K562 (cell line): Measurements from ENCODE around the gene PLD1. TPM values are rescaled to one million over a fixed set of nuclear protein-coding genes. Genes with fewer than 3 reads are reported as not detected.

Source experiments
- ATF1 ChIP-seq, 2 experiments: fragments of 450-650 bp in 1 of 2; IDR thresholded peaks; 2 replicates each; pipeline ENCODE4 v1.6.1; 2016; ENCODE audit warnings: missing compliant biosample characterization in 1 of 2, missing genetic modification characterization in 1 of 2
- CBFA2T2 ChIP-seq: fragments of 450-650 bp; conservative IDR thresholded peaks from 2 replicates; pipeline ENCODE4 v1.6.1; 2017; ENCODE audit warnings: mild to moderate bottlenecking
- CBFB ChIP-seq: sonication (generic); formaldehyde crosslinking; IDR thresholded peaks from 2 replicates; pipeline ENCODE4 v1.4.0; 2020; ENCODE audit warnings: mild to moderate bottlenecking, missing genetic modification reagents
- CBX2 ChIP-seq: fragments of 200-600 bp; sonication (generic); IDR thresholded peaks from one replicate; pipeline ENCODE4 v1.6.1; 2012; ENCODE audit warnings: mild to moderate bottlenecking, low read length, inconsistent platforms; ENCODE audit not compliant: insufficient read depth, poor library complexity, severe bottlenecking
- DLX4 ChIP-seq: fragments of 250-450 bp; sonication (Bioruptor Pico); IDR thresholded peaks from 2 replicates; pipeline ENCODE4 v1.6.1; 2021; ENCODE audit warnings: mild to moderate bottlenecking
- DNMT1 ChIP-seq: fragments of 450-650 bp; IDR thresholded peaks from 2 replicates; pipeline ENCODE4 v1.6.1; 2016; ENCODE audit warnings: antibody characterized with exemption, mild to moderate bottlenecking
- ELF4 ChIP-seq: fragments of 450-650 bp; formaldehyde crosslinking; IDR thresholded peaks from 2 replicates; pipeline ENCODE4 v1.4.0; 2022; ENCODE audit warnings: missing genetic modification characterization
- ELK1 ChIP-seq: sonication (generic); formaldehyde crosslinking; IDR thresholded peaks from 2 replicates; pipeline ENCODE4 v1.8.1; 2022; ENCODE audit warnings: missing genetic modification reagents
- HDAC3 ChIP-seq: fragments of 450-650 bp; IDR thresholded peaks from 2 replicates; pipeline ENCODE4 v1.6.1; 2018; ENCODE audit warnings: borderline replicate concordance, mild to moderate bottlenecking, moderate library complexity; ENCODE audit not compliant: partially characterized antibody
- IRF1 ChIP-seq: sonication (generic); formaldehyde crosslinking; IDR thresholded peaks from 2 replicates; pipeline ENCODE4 v1.8.0; 2022; ENCODE audit warnings: missing genetic modification reagents, mild to moderate bottlenecking, borderline replicate concordance
- KLF16 ChIP-seq: IDR thresholded peaks from 2 replicates; pipeline ENCODE4 v1.6.1; 2016; ENCODE audit warnings: antibody characterized with exemption
- KLF6 ChIP-seq: fragments of 250-450 bp; sonication (Bioruptor Pico); IDR thresholded peaks from 2 replicates; pipeline ENCODE4 v1.4.0; 2020; ENCODE audit warnings: mild to moderate bottlenecking, moderate library complexity, borderline replicate concordance
- MEF2A ChIP-seq: IDR thresholded peaks from 2 replicates; pipeline ENCODE4 v1.6.1; 2011; ENCODE audit warnings: low read depth, mild to moderate bottlenecking, low read length, moderate library complexity; ENCODE audit not compliant: control insufficient read depth
- MXI1 ChIP-seq: IDR thresholded peaks from 2 replicates; pipeline ENCODE4 v1.6.1; 2011; ENCODE audit warnings: low read depth, mild to moderate bottlenecking, improper control_type of control experiment, low read length
- MYNN ChIP-seq, 2 experiments: sonication (generic); formaldehyde crosslinking in 1 of 2; IDR thresholded peaks; 2 replicates each; pipeline versions ENCODE4 v1.5.0 to v1.6.1; 2016 to 2020; ENCODE audit warnings: antibody characterized with exemption in 1 of 2, missing genetic modification reagents in 1 of 2
- NELFE ChIP-seq: IDR thresholded peaks from 2 replicates; pipeline ENCODE4 v1.6.1; 2011; ENCODE audit warnings: mild to moderate bottlenecking; ENCODE audit not compliant: insufficient read depth, insufficient read length
- SIX5 ChIP-seq, 2 experiments: IDR thresholded peaks; 2 replicates each; pipeline ENCODE4 v1.6.1; 2011; ENCODE audit warnings: low read length in 2 of 2, borderline replicate concordance in 1 of 2, low read depth in 1 of 2, mild to moderate bottlenecking in 1 of 2, moderate library complexity in 1 of 2; ENCODE audit not compliant: insufficient read depth in 1 of 2
- THRA ChIP-seq: fragments of 450-650 bp; IDR thresholded peaks from 2 replicates; pipeline ENCODE4 v1.6.1; 2017; ENCODE audit warnings: mild to moderate bottlenecking, moderate library complexity
- THRAP3 ChIP-seq: fragments of 450-650 bp; IDR thresholded peaks from 2 replicates; pipeline ENCODE4 v1.6.1; 2016; ENCODE audit warnings: mild to moderate bottlenecking, inconsistent platforms, borderline replicate concordance
- TSC22D4 ChIP-seq: fragments of 450-650 bp; IDR thresholded peaks from 2 replicates; pipeline ENCODE4 v1.6.1; 2016; ENCODE audit warnings: missing genetic modification characterization, missing biosample characterization, control low read depth
- YBX1 ChIP-seq: fragments of 450-650 bp; IDR thresholded peaks from 2 replicates; pipeline ENCODE4 v1.7.1; 2016; ENCODE audit warnings: mild to moderate bottlenecking
- ZFPM2 ChIP-seq: fragments of 250-450 bp; sonication (Bioruptor Pico); IDR thresholded peaks from 2 replicates; pipeline ENCODE4 v1.5.1; 2022; ENCODE audit warnings: mild to moderate bottlenecking
- ZNF12 ChIP-seq: sonication (generic); formaldehyde crosslinking; IDR thresholded peaks from 2 replicates; pipeline ENCODE4 v1.4.0; 2020; ENCODE audit warnings: mild to moderate bottlenecking, missing genetic modification reagents
- ZNF644 ChIP-seq: fragments of 200-800 bp; sonication (Bioruptor generic); IDR thresholded peaks from 2 replicates; pipeline ENCODE4 v1.6.1; 2016; ENCODE audit warnings: low read depth, missing genetic modification characterization, missing compliant biosample characterization
- ZNF655 ChIP-seq: fragments of 250-450 bp; sonication (Bioruptor Pico); IDR thresholded peaks from 2 replicates; pipeline ENCODE4 v1.5.0; 2021
- polyA plus RNA-seq, 8 experiments: library from polyadenylated mRNA; depleted of rRNA in 4 of 8; stranded (reverse) in 5 of 8; unstranded in 3 of 8; fragments of >200 nt; fragmentation: Nextera tagmentation in 2 of 8; fragmentation: Illumina TruSeq in 1 of 8; extraction: Ambion mirVana in 2 of 8; extraction: Trizol in 1 of 8; gene quantifications; 2 replicates each; pipeline versions ENCODE4 v1.2.1 to v1.2.3, GENCODE V29; 2011 to 2014; ENCODE audit warnings: inconsistent platforms in 1 of 8, missing spikeins in 1 of 8
- total RNA-seq, 7 experiments: library from RNA; depleted of rRNA in 6 of 7; stranded (reverse); fragments of >200 nt in 6 of 7; fragmentation: Illumina TruSeq in 2 of 7; extraction: Trizol in 2 of 7; gene quantifications; 2 replicates each; pipeline versions ENCODE4 v1.2.1 to v1.2.3, GENCODE V29; 2011 to 2021; ENCODE audit warnings: low replicate concordance in 1 of 7

PLD1 gene
- total and polyA plus RNA-seq, 9 of the 15 experiments (the other 6 are each of a cell fraction or from before 2014, with no cell fraction given) = 8.4 to 26.1 (median 18.6) TPM

- TF ChIP-seq CBX2 = no peak
- no peak for TF ChIP-seq DNMT1
- TF ChIP-seq DLX4 (CRISPR knock-in tag) = no peak
- TF ChIP-seq KLF16 = no peak
- TF ChIP-seq ELF4 (CRISPR knock-in tag) = no peak
- no peak for TF ChIP-seq MEF2A
- TF ChIP-seq HDAC3 = peak; percentile 59
- TF ChIP-seq ZFPM2 (CRISPR knock-in tag) = no peak
- no peak for TF ChIP-seq ZNF12 (CRISPR knock-in tag)
- 0 out of 2 replicates have a peak, but pooled peaks have one; percentile 27 for TF ChIP-seq MXI1
- TF ChIP-seq NELFE = no peak
- no peak for TF ChIP-seq THRAP3
- TF ChIP-seq ZNF655 (CRISPR knock-in tag) = no peak
- TF ChIP-seq CBFA2T2 = no peak
- no peak for TF ChIP-seq IRF1 (CRISPR knock-in tag)
- TF ChIP-seq KLF6 (CRISPR knock-in tag) = peak; percentile 59; the same call in 1 of the 2 replicates
- no peak for TF ChIP-seq TSC22D4 (tag)
- no peak for TF ChIP-seq SIX5 (IDR thresholded peaks at IDR 0.05; ENCODE audit: borderline replicate concordance in 1 of 2, insufficient read depth in 1 of 2, low read depth in 1 of 2, low read length in 2 of 2)
- no peak for TF ChIP-seq CBFB
- no peak for TF ChIP-seq MYNN (IDR thresholded peaks at IDR 0.05)
- no peak for TF ChIP-seq MYNN (CRISPR knock-in tag; IDR thresholded peaks at IDR 0.05)
- TF ChIP-seq THRA = no peak
- peak; percentile 70; the same call in 1 of the 2 replicates for TF ChIP-seq ZNF644 (tag)
- TF ChIP-seq ELK1 (CRISPR knock-in tag) = no peak
- TF ChIP-seq YBX1 = no peak
- TF ChIP-seq ATF1 (CRISPR knock-in tag; IDR thresholded peaks at IDR 0.05) = no peak
- peak; percentile 76 for TF ChIP-seq ATF1 (tag; IDR thresholded peaks at IDR 0.05)
These were observed 3.7 kb upstream of the PLD1 start (continued) for GRCh38 chr3:171813897-171814460.
